ENCODE results near the gene SLC6A7.

Gene SLC6A7

DNA sequence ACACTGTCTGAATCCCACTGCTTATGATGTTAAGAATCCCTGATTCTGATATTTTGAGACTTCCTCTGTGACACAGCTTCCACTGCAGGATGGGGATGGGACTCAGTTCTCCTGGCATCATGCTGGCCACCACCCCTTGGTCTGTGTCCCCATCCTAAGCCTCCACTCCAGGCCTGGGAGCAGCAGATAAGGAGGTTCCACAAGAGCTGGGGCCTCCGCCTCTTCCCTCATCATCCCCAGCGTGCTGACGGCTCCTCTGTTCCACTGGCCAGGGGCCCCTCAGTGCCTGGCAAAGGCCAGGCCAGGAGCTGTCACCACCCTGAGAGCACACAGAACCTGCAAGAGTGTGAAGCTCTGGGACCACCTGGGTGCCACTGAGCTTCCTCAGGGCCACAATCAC is 59.1 kb downstream of the SLC6A7 start:
- no peak for TF ChIP-seq CTCF (IDR thresholded peaks at IDR 0.05; ENCODE audit: low read depth, low read length)
- DNase-seq (ENCODE audit: low read depth in 2 of 2): no peak
- H3K4me3 ChIP-seq (replicated peaks in 1 of 2; ENCODE audit: low read depth in 2 of 2, low read length in 2 of 2): no peak overlapping the region

- TF ChIP-seq CTCF (IDR thresholded peaks at IDR 0.05; ENCODE audit: low read depth, low read length): no peak
- no peak overlapping the region for H3K4me3 ChIP-seq (replicated peaks in 1 of 2; ENCODE audit: low read depth in 2 of 2, low read length in 2 of 2)
- DNase-seq (ENCODE audit: low read depth in 2 of 2): no peak
Measured at GRCh38 chr5:150249744-150250143, 59.9 kb downstream of the SLC6A7 start.

- no peak overlapping the region for H3K4me3 ChIP-seq (replicated peaks in 1 of 2; ENCODE audit: low read depth in 2 of 2, low read length in 2 of 2)
- no peak for DNase-seq (ENCODE audit: low read depth in 2 of 2)
- TF ChIP-seq CTCF (IDR thresholded peaks at IDR 0.05; ENCODE audit: low read depth, low read length): no peak
Measured at GRCh38 chr5:150251504-150251903, 61.6 kb downstream of the SLC6A7 start.

DNA sequence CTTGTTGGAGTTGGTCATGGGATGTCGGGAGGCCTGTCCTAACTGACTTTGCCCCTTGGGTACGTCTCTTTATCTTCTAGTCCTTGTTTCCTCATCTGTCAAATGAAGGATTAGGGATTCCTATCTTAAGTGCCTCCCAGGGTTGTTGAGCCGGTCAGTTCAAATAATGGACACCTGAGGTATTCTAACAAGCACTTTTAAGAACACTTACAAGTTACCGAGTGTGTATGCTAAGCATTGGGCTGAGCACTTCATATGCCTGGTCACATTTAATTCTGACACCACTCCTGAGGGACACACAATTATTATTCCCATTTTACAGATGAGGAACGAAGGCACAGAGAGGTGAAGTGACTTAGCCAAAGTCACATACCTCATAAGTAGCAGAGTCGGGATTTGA is 62.6 kb downstream of the SLC6A7 start:
- TF ChIP-seq CTCF (IDR thresholded peaks at IDR 0.05; ENCODE audit: low read depth, low read length): no peak
- no peak for DNase-seq (ENCODE audit: low read depth in 2 of 2)
- no peak overlapping the region for H3K4me3 ChIP-seq (replicated peaks in 1 of 2; ENCODE audit: low read depth in 2 of 2, low read length in 2 of 2)

GRCh38 chr5:150253416-150254208 is 63.8 kb downstream of the SLC6A7 start:
- H3K4me3 ChIP-seq (replicated peaks in 1 of 2; ENCODE audit: low read depth in 2 of 2, low read length in 2 of 2): no peak overlapping the region
- no peak for DNase-seq (ENCODE audit: low read depth in 2 of 2)
- no peak for TF ChIP-seq CTCF (IDR thresholded peaks at IDR 0.05; ENCODE audit: low read depth, low read length)

DNA sequence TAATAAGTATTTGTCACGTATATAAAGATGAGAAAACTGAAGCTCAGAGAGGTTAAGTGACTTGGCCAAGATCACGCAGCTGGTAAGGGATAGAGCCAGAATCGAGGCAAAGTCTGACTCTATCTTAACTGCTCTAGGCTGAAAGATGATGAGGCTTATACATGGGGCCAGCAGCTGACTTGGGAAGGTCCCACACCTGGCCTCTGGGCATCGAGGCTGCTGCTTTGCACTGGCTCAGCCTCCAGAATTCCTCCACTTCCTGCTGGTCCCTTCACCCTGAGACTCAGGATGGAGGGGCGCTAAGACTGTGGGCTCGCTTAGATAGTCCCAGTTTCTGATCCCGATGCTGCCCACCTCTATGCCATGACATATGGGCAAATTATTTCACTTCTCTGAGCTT is 64.5 kb downstream of the SLC6A7 start:
- no peak overlapping the region for H3K4me3 ChIP-seq (replicated peaks in 1 of 2; ENCODE audit: low read depth in 2 of 2, low read length in 2 of 2)
- no peak for TF ChIP-seq CTCF (IDR thresholded peaks at IDR 0.05; ENCODE audit: low read depth, low read length)

GRCh38 chr5:150254774-150255173 is 64.9 kb downstream of the SLC6A7 start:
- TF ChIP-seq CTCF (IDR thresholded peaks at IDR 0.05; ENCODE audit: low read depth, low read length): no peak
- no peak for DNase-seq (ENCODE audit: low read depth in 2 of 2)
- H3K4me3 ChIP-seq (replicated peaks in 1 of 2; ENCODE audit: low read depth in 2 of 2, low read length in 2 of 2): no peak overlapping the region

More for the DNA sequence above, 64.5 kb downstream of the SLC6A7 start:
- DNase-seq (ENCODE audit: low read depth in 2 of 2): no peak

All from cardiac fibroblast (primary cell).